ENCODE measurements around the gene CAMK1G. TPM values are rescaled to one million over a fixed set of nuclear protein-coding genes. Genes with fewer than 3 reads are reported as not detected.

Gene CAMK1G
- total and polyA plus RNA-seq, 10 of the 15 experiments (the other 5 are each of a cell fraction or from before 2014, with no cell fraction given): 0.18 to 0.20 TPM; not detected in 8

- SMC1A ChIA-PET (ENCODE audit: uncharacterized antibody, unreplicated experiment): interaction anchor here (1.0 to 1.9 kb wide), 5 partner anchors 7 to 100 kb away, joined by 3 to 4 read pairs (median 4); no protein-coding TSS in a partner anchor
- ATAC-seq (no peak), FAIRE-seq (no peak), DNase-seq (ENCODE audit: low read depth, low spot score) (no peak)
- CTCF ChIA-PET: interaction anchor here (0.8 to 3.4 kb wide), 6 partner anchors 8 to 159 kb away, joined by 3 to 18 read pairs (median 6); no protein-coding TSS in a partner anchor
- peaks cover 5 to 12% of the 10 kb centered on the region in 2 experiments for H3K27me3 ChIP-seq (replicated peaks in 1 of 2; ENCODE audit: control insufficient read depth in 2 of 2, insufficient read depth in 2 of 2, low read length in 1 of 2)
- H3K27ac ChIP-seq (ENCODE audit: control insufficient read depth, insufficient read depth): no peak overlapping the region
- WGBS (ENCODE audit: insufficient coverage, insufficient replicate concordance, low lambda C conversion rate, missing lambda C conversion rate): 25% methylated on average over 6 of the region's 6 CpGs
- H3K36me3 ChIP-seq (ENCODE audit: control insufficient read depth in 2 of 2, insufficient read depth in 2 of 2, low read length in 1 of 2): no peaks in the 10 kb centered on the region
- H3K9ac ChIP-seq (ENCODE audit: control insufficient read depth, insufficient read depth, low read length): no peak overlapping the region
- H3K9me3 ChIP-seq (replicated peaks; ENCODE audit: control insufficient read depth, insufficient read depth, low read length): no peaks in the 10 kb centered on the region; the same call in 2 of the 3 replicates
- no peak overlapping the region for H3K4me3 ChIP-seq
- no peaks in the 10 kb centered on the region for H3K4me1 ChIP-seq (ENCODE audit: control insufficient read depth, insufficient read depth, low read length)
- no peaks in the 10 kb centered on the region for H4K20me1 ChIP-seq (ENCODE audit: control insufficient read depth, insufficient read depth)
- no peak overlapping the region for H2AFZ ChIP-seq (ENCODE audit: control insufficient read depth, low read depth, low read length)
- in situ Hi-C loops (cut with MboI) (no loop called here), intact Hi-C loops (cut with micrococcal nuclease; ENCODE audit: unreplicated experiment) (no loop called here)
- TF ChIP-seq CBX3 (IDR thresholded peaks at IDR 0.05; ENCODE audit: borderline replicate concordance, low read depth): no peak
- TF ChIP-seq RELB (IDR thresholded peaks at IDR 0.05; ENCODE audit: low read depth): no peak
- TF ChIP-seq KLF5 (IDR thresholded peaks at IDR 0.05; ENCODE audit: partially characterized antibody): no peak
- H3K79me2 ChIP-seq (ENCODE audit: control insufficient read depth, insufficient read depth, low read length): no peaks in the 10 kb centered on the region
- POLR2A ChIA-PET: no interaction called here
- RAD21 ChIA-PET (ENCODE audit: unreplicated experiment): interaction anchor here (1.1 to 1.5 kb wide), 2 partner anchors 21 to 39 kb away, joined by 3 to 4 read pairs; no protein-coding TSS in a partner anchor
- BruUV-seq (replicated peaks): no TSS peak
- no peak overlapping the region for H3K4me2 ChIP-seq (ENCODE audit: control insufficient read depth, insufficient read depth)
Measured at GRCh38 chr1:209589863-209590262, 6.3 kb downstream of the CAMK1G start.

- Histone ChIP-seq H4K20me1 (ENCODE audit: control insufficient read depth, insufficient read depth) (no peaks in the 10 kb centered on the region), H3K4me3 (no peak overlapping the region), H3K9me3 (replicated peaks; ENCODE audit: control insufficient read depth, insufficient read depth, low read length) (no peaks in the 10 kb centered on the region; the same call in 2 of the 3 replicates), H3K4me2 (ENCODE audit: control insufficient read depth, insufficient read depth) (no peak overlapping the region), H3K27ac (ENCODE audit: control insufficient read depth, insufficient read depth) (no peak overlapping the region), H3K79me2 (ENCODE audit: control insufficient read depth, insufficient read depth, low read length) (no peaks in the 10 kb centered on the region), H3K27me3 (replicated peaks in 1 of 2; ENCODE audit: control insufficient read depth in 2 of 2, insufficient read depth in 2 of 2, low read length in 1 of 2) (peaks cover 5 to 12% of the 10 kb centered on the region in 2 experiments), H3K4me1 (ENCODE audit: control insufficient read depth, insufficient read depth, low read length) (no peaks in the 10 kb centered on the region), H3K9ac (ENCODE audit: control insufficient read depth, insufficient read depth, low read length) (no peak overlapping the region), H2AFZ (ENCODE audit: control insufficient read depth, low read depth, low read length) (no peak overlapping the region), H3K36me3 (ENCODE audit: control insufficient read depth in 2 of 2, insufficient read depth in 2 of 2, low read length in 1 of 2) (no peaks in the 10 kb centered on the region)
- ChIA-PET SMC1A (ENCODE audit: uncharacterized antibody, unreplicated experiment) (interaction anchor here (1.0 to 1.9 kb wide), 4 partner anchors 8 to 100 kb away, joined by 3 to 4 read pairs (median 4); no protein-coding TSS in a partner anchor), CTCF (interaction anchor here (0.8 to 3.4 kb wide), 6 partner anchors 9 to 158 kb away, joined by 3 to 18 read pairs (median 6); no protein-coding TSS in a partner anchor), POLR2A (no interaction called here), RAD21 (ENCODE audit: unreplicated experiment) (interaction anchor here (1.1 to 1.5 kb wide), 2 partner anchors 21 to 39 kb away, joined by 3 to 4 read pairs; no protein-coding TSS in a partner anchor)
- intact Hi-C loops (cut with micrococcal nuclease; ENCODE audit: unreplicated experiment): no loop called here
- in situ Hi-C loops (cut with MboI): no loop called here
- ATAC-seq: no peak
- 17% methylated on average over 6 of the region's 6 CpGs for WGBS (ENCODE audit: insufficient coverage, insufficient replicate concordance, low lambda C conversion rate, missing lambda C conversion rate)
- DNase-seq (ENCODE audit: low read depth, low spot score): no peak
- BruUV-seq (replicated peaks): no TSS peak
- no peak for FAIRE-seq
- TF ChIP-seq PRDM15 (CRISPR knock-in tag; IDR thresholded peaks at IDR 0.05) (no peak), JUNB (IDR thresholded peaks at IDR 0.05) (no peak), ZBED1 (IDR thresholded peaks at IDR 0.05; ENCODE audit: borderline replicate concordance) (no peak), PKNOX1 (IDR thresholded peaks at IDR 0.05) (no peak), BACH1 (IDR thresholded peaks at IDR 0.05; ENCODE audit: borderline replicate concordance) (no peak), NR2C1 (IDR thresholded peaks at IDR 0.05) (no peak)
Measured at GRCh38 chr1:209590405-209590804, 6.9 kb downstream of the CAMK1G start.

All from GM12878 (cell line).